Activated CD8-positive, alpha-beta memory T cell treated with anti-CD3 and anti-CD28 coated beads, Interleukin-2, amount 50 U/mL, for 48 hours (primary cell): ENCODE measurements around the gene NAE1.
"Not testable (repeated sequence)": the region's sequence is repeated elsewhere in the genome, so short reads cannot be mapped to it uniquely, and the experiment has no call there.

Source experiments
- DNase-seq: peaks from one replicate; pipeline ENCODE4 v3.0.0-alpha.2; 2020

NAE1 gene

DNA sequence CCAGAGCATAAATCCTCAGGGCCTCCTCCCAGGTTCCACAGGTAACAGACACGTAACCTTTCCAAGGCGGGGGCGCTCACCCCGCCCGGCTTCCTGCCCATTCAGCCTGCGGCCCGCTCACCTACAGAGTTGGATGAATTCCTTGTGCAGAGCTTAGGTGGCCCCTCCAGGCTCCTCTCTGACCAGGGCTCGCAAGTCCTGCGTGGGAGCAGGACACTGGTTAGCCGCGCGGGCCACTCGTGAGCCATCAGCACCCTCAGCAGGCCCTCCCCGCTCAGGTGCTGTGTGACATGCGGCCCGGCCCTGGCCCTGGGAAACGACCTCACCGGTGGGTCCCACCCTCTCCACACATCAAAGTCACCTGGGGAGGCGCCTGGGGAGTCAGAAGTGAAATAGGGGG, 29.9 kb downstream of the NAE1 start:
- no peak for DNase-seq

DNA sequence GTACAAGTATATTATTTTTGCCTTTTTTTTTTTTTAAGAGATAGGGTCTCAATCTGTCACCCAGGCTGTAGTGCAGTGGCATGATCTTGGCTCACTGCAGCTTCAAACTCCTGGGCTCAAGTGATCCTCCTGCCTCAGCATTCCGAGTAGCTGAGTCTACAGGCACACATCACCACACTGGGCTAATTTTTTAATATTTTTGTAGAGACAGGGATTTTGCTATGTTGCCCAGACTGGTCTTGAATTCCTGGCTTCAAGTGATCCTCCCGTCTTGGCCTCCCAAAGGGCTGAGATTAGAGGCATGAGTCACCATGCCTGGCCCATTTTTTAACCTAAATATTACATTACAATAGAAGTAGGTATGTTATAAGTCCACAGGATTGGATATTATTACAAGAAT, 32.6 kb downstream of the NAE1 start:
- DNase-seq: no peak

DNA sequence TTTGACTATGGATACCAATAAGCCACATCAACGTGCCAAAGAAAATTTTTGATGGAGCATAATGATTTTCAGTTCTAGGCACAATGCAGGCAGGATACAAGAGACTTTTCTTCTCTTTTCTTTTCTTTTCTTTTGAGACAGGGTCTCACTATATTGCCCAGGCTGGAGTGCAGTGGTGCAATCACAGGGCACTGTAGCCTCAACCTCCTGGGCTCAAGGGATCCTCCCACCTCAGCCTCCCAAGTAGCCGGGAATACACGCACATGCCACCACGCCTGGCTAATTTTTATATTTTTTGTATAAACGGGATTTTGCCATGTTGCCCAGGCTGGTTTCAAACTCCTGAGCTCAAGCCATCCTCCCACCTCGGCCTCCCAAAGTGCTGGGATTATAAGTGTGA, 36.8 kb downstream of the NAE1 start:
- DNase-seq: not testable (repeated sequence)

DNA sequence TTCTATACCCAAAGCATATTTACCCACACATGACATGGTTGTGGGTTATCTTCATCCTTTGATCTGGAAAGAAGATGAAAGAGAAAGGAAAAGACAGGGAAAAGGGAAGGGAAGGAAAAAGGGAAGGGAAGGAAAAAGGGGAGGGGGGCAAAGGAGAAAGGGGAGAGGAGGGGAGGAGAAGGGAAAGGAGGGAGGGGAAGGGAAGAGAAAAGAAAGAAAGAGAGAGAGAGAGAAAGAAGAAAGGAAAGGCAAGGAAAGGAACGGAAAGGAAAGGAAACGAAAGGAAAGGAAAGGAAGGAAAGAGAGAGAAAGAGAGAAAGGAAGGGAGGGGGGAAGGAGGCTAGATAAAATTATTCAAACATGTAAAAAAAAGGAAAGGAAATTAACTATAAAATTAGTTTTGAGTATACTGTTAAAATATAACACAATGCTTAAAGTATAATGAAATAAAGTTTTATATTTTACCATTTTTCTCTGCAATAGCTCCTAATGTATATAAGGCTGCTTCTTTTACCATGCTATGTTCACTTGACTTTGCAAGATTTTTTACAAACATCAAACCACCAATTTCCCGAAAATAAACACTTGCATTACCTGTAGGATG, 40.5 kb downstream of the NAE1 start:
- DNase-seq: no peak

DNA sequence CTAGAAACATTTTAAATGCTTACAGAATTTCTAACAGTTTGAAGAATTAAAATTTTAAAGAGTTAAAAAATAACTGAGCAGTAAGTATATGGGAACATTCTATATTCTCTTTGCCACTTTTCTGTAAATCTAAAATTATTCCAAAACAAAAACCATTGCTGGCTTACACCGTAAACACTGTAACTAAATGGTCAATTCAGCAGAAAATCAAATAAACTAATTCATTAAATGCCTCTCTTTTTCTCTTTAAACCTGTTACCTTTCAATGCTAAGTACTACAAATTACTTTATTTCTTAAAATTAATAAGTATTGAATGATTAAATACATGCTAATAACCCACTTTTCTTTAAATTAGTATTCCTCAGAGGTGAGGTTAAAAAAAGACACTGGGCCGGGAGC, 43.3 kb downstream of the NAE1 start:
- DNase-seq: no peak

DNA sequence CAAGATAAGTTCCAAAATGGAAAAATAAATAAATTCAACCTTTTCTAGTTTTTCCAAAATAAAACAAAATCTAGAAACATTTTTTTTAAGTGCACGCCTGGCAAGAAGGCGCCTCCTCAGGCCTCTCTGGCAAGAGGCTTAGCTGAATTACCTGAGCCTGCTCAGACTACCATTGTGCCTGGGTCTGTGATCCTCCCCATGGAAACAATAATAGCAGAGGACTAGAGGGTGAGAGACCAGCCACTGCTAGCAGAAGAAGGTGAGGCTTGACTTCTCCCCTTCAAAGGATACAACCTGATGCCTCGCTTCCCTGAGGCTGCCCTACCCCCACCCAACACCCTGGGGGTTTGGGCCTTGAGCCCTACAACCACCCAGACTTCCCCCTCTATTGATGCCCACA, 44.2 kb downstream of the NAE1 start:
- no peak for DNase-seq

DNA sequence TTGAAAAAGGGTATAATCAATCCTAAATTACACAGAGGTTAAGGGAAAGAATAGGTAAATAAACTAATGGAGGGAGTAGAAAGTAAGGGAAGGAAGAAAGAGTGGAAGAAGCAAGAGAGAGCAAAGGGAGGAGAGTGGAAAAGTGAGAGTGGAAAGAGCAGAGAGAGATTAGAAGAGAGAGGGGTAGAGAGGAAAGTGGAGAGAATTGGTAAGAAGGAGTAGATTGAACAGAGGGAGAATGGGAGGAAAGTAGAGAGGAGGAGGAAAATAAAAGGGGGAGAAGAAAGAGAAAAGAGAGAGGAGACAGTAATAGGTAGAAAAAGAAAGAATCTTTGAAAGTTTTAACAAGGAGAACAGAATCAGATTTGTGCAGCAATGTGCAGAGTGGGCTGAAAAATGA, 54.3 kb downstream of the NAE1 start:
- DNase-seq: no peak

DNA sequence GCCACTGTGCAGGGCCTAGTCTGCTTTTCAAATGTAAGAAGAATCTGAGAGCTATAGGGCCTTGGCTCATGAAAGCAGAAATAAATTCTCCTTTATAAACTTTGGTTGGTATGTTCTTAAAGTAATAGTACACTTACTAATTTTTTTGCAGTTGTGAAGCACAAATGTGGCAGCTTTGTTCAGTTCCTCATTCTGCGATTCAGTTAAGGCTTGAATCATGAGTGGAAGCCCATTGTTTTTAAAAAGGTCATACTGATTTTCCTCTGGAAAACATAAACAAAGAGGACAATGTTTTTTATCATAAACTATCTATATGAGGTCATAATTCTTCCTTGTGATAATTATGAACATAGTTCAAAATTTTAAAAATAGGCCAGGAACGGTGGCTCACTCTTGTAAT, 55.8 kb downstream of the NAE1 start:
- DNase-seq: no peak

DNA sequence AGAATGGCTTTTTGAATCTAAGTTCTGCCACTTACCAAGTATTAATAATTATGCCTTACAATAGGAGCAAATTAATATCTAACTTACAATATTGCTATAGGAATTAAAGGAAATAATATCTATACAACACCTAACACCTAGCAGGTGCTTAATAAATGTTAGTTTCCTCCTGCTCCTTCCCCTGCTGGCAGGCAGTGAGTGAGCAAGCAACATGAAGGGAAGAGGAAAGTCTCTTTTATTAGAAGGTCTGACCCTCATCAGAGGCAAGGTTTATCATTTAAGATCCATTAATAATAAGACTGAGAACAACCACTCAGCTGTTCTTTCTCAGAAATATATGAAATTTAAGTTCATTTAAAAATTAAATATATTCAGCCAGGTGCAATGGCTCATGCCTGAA, 72.7 kb downstream of the NAE1 start:
- no peak for DNase-seq

DNA sequence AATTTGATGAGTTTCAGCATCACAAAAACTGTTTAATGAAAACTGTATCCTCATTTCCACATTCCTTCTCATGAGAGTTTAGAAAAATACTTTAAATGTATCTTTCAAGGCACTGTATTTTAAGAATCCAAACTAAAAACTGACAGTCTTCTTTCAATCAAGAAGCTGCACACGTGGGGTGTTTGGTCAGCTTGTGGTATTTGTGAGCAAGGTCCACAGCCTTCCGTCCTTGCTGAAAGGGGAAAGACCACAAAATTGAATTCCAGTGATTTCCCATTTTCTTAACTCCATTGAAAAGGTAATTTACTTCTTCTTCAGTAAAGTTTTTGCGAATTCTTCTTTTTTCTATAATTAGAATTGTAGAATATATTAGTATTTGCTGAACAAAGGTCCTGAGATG, 76.0 kb downstream of the NAE1 start:
- DNase-seq: no peak

DNA sequence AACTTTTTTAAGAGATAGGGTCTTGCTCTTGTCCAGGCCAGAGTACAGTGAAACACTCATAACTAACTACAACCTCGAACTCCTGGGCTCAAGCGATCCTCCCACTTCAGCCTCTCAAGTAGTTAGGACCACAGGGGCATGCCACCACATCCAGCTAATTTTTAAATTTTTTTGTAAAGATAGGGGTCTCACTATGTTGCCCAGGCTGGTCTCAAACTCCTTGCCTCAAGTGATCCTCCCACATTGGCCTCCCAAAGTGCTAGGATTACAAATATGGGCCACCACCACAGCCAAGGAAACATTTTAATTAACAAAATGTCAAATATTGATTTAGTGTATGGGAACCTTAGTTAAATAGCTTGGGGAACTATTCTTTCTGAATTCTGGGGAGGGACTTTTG, 76.6 kb downstream of the NAE1 start:
- no peak for DNase-seq

DNA sequence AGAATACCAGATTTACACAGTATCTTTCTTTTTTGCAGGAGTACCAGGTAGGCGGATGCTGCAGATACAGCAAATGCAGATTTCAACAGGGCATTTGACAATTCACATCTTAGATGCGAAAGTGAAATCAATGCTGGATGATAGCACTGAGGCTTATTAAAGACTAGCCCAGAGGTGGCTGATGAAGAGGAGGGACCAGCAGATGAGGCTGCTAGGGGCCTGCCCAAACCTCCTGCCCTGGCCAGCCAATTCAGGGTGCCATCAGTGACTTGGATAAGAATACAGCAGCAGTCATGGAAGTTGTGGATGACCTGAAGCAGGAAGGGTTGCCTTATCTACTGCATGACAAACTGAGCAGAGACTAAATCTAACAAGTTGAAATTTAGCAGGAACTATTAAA, 77.8 kb downstream of the NAE1 start:
- DNase-seq: no peak
